GM21390 (cell line): ENCODE measurements around the gene GTF2IRD2.
"Not testable (repeated sequence)": the region's sequence is repeated elsewhere in the genome, so short reads cannot be mapped to it uniquely, and the experiment has no call there.

Experiments used
- ATAC-seq: cut with Tn5 transposase; IDR thresholded peaks from one replicate; pipeline ENCODE4 v1.9.1; 2021; ENCODE audit not compliant: unreplicated experiment

GTF2IRD2 gene

GRCh38 chr7:74850833-74851721 lies at the start of gene GTF2IRD2:
Gene GTF2IRD2 (minus strand): TSS chr7:74851605. CDS start chr7:74836378, 15,227 bp downstream.
- ATAC-seq: peak; percentile 83

- ATAC-seq: peak; percentile 71
These were observed 39.0 kb upstream of the GTF2IRD2 start for GRCh38 chr7:74890158-74891123.

- ATAC-seq: not testable (repeated sequence)
These were observed 38.2 kb upstream of the GTF2IRD2 start for GRCh38 chr7:74889518-74890129.

- not testable (repeated sequence) for ATAC-seq
These were observed 33.9 kb upstream of the GTF2IRD2 start for GRCh38 chr7:74885295-74885694.

GRCh38 chr7:74882110-74882509 lies 30.7 kb upstream of the GTF2IRD2 start:
- not testable (repeated sequence) for ATAC-seq

- not testable (repeated sequence) for ATAC-seq
These were observed 23.5 kb upstream of the GTF2IRD2 start for GRCh38 chr7:74874748-74875512.

GRCh38 chr7:74874104-74874747 lies 22.8 kb upstream of the GTF2IRD2 start:
- ATAC-seq: not testable (repeated sequence)

GRCh38 chr7:74872542-74872941 lies 21.1 kb upstream of the GTF2IRD2 start:
- not testable (repeated sequence) for ATAC-seq

GRCh38 chr7:74865777-74866176 lies 14.4 kb upstream of the GTF2IRD2 start:
- not testable (repeated sequence) for ATAC-seq

- not testable (repeated sequence) for ATAC-seq
These were observed 1.6 kb downstream of the GTF2IRD2 start for GRCh38 chr7:74849853-74850252.

GRCh38 chr7:74830411-74830810 lies 21.0 kb downstream of the GTF2IRD2 start:
- not testable (repeated sequence) for ATAC-seq

GRCh38 chr7:74829959-74830358 lies 21.4 kb downstream of the GTF2IRD2 start:
- not testable (repeated sequence) for ATAC-seq

- not testable (repeated sequence) for ATAC-seq
These were observed 30.1 kb downstream of the GTF2IRD2 start for GRCh38 chr7:74821259-74821658.

GRCh38 chr7:74820146-74820805 lies 31.1 kb downstream of the GTF2IRD2 start:
- ATAC-seq: peak; percentile 87

- ATAC-seq: not testable (repeated sequence)
These were observed 35.5 kb downstream of the GTF2IRD2 start for GRCh38 chr7:74815882-74816281.

GRCh38 chr7:74798644-74799043 lies 52.8 kb downstream of the GTF2IRD2 start:
- ATAC-seq: not testable (repeated sequence)

GRCh38 chr7:74797848-74798622 lies 53.4 kb downstream of the GTF2IRD2 start:
- ATAC-seq: not testable (repeated sequence)

- ATAC-seq: not testable (repeated sequence)
These were observed 62.1 kb downstream of the GTF2IRD2 start for GRCh38 chr7:74789200-74789736.
